ENCODE measurements around the gene IL27RA. TPM values are rescaled to one million over a fixed set of nuclear protein-coding genes. Genes with fewer than 3 reads are reported as not detected.

IL27RA gene
- total and polyA plus RNA-seq, 2 donors (not counting 3 experiments of a cell fraction or from before 2014, with no cell fraction given), result 1.6 to 4.5 TPM

DNA sequence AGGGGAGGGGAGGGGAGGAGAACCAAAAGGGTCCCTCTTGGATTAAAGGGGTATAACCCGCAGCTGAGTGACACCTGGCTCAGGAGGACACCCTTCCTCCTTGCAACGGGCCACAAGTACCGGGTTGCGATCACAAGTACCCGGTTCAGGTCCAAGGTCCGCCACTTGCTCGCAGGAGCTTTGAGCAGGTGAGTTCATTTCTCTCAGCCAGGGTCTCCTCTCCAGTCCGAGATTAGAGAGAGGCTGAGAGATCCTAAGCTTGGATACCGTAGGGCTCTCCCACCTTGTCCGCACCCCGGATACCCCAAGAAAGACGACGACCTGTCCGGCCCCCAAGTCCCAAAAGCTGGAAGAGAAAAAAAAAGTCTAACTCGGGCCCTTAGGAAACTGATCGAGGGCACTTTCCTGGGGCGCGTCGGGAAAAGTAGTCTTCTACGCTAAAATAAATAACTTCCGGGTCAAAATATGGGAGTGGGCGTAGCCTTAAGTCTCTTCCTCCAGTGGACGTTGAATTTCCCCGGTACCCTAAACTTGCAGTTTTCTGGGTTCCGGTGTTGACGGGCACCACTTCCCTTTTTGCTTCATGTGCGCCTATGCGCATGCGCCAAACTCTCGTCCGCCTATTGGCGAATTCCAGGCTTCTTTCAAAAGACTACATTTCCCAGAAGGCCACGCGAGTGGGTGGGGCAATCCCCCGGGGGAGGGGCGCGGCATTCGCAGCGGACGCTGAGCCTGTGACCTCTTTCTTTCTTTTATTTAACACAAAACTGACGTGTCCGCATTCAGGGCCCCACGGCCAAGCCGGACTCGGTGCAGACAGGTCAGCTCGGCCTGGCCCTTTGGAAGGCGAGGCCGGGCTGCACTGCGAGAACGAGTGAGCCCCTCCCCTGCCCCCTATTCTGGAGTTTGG lies 49.6 kb downstream of the IL27RA start:
- intact Hi-C loops (cut with micrococcal nuclease), result loop anchor here (1.0 to 2.0 kb wide), 5 partner anchors 36 to 175 kb away; partner anchors contain the start of genes ASF1B, BRME1, CC2D1A and PRKACA
- TF ChIP-seq POLR2A (IDR thresholded peaks at IDR 0.05; ENCODE audit: low read depth, low read length), result peak; percentile 97
- TF ChIP-seq MYC (IDR thresholded peaks at IDR 0.05; ENCODE audit: low read depth, low read length), result no peak
- TF ChIP-seq FOS (IDR thresholded peaks at IDR 0.05; ENCODE audit: borderline replicate concordance, insufficient read depth, low read length), result no peak
- TF ChIP-seq POLR2AphosphoS5 (IDR thresholded peaks at IDR 0.05; ENCODE audit: insufficient read depth, low read depth, low read length), result peak; percentile 84
- no peak for TF ChIP-seq EZH2 (IDR thresholded peaks at IDR 0.05; ENCODE audit: borderline replicate concordance, low read depth, low read length, severe bottlenecking)
- TF ChIP-seq GATA2 (IDR thresholded peaks at IDR 0.05; ENCODE audit: insufficient read depth, insufficient read length, low read depth, low read length), result no peak
- Histone ChIP-seq H3K79me2 (ENCODE audit: control insufficient read depth, insufficient read depth, low read length) (no peaks in the 10 kb centered on the region), H3K9me3 (replicated peaks; ENCODE audit: control insufficient read depth, insufficient read depth, low read length) (no peaks in the 10 kb centered on the region), H2AFZ (ENCODE audit: low read depth, low read length) (peak overlapping the region; percentile 71), H3K4me2 (ENCODE audit: insufficient read depth, low read length) (peak overlapping the region; percentile 58), H3K4me1 (ENCODE audit: control insufficient read depth, extremely low read depth, insufficient read depth, low read length) (peaks cover 12% of the 10 kb centered on the region), H3K36me3 (ENCODE audit: control insufficient read depth in 2 of 2, extremely low read depth in 1 of 2, insufficient read depth in 2 of 2, low read length in 2 of 2) (no peaks in the 10 kb centered on the region), H3K9ac (replicated peaks; ENCODE audit: extremely low read depth, insufficient read depth, low read length) (peak overlapping the region; percentile 73), H3K9me1 (replicated peaks; ENCODE audit: control insufficient read depth, extremely low read depth, insufficient read depth, low read length) (no peaks in the 10 kb centered on the region), H3K27me3 (ENCODE audit: control insufficient read depth in 2 of 2, insufficient read depth in 2 of 2, low read length in 2 of 2) (no peaks in the 10 kb centered on the region), H3K4me3 (replicated peaks in 1 of 3; ENCODE audit: insufficient read depth in 1 of 3, low read depth in 1 of 3, low read length in 3 of 3) (peak overlapping the region; percentile 59 to 77 (median 69)), H3K27ac (ENCODE audit: insufficient read depth, low read depth, low read length) (peak overlapping the region; percentile 66), H4K20me1 (replicated peaks; ENCODE audit: control insufficient read depth, extremely low read depth, insufficient read depth, low read length) (no peaks in the 10 kb centered on the region)
- DNase-seq (ENCODE audit: low read depth, low spot score) (peak; percentile 100), FAIRE-seq (peak; percentile 100)
- dilution Hi-C loops (cut with MboI; ENCODE audit: extremely low pct_ligation_motif_present, low sequenced_read_pairs), result no loop called here
- ChIA-PET CTCF (interaction anchor here (1.2 to 5.6 kb wide), 8 partner anchors 9 to 74 kb away, joined by 4 to 21 read pairs (median 4); partner anchors contain the start of genes ASF1B and MISP3), POLR2A (interaction anchor here (0.6 to 1.3 kb wide), 2 partner anchors 9 to 35 kb away, joined by 3 to 4 read pairs; no protein-coding TSS in a partner anchor)
- BruUV-seq (replicated peaks), result TSS peak; percentile 92

Measured in endothelial cell of umbilical vein (primary cell).